ENCODE measurements around the gene SPEM1. TPM values are rescaled to one million over a fixed set of nuclear protein-coding genes. Genes with fewer than 3 reads are reported as not detected.

The SPEM1 gene
- total and polyA plus RNA-seq, 2 of the 13 experiments (the other 11 are each of a cell fraction or from before 2014, with no cell fraction given) = not detected

- TF ChIP-seq, protein P1, sequence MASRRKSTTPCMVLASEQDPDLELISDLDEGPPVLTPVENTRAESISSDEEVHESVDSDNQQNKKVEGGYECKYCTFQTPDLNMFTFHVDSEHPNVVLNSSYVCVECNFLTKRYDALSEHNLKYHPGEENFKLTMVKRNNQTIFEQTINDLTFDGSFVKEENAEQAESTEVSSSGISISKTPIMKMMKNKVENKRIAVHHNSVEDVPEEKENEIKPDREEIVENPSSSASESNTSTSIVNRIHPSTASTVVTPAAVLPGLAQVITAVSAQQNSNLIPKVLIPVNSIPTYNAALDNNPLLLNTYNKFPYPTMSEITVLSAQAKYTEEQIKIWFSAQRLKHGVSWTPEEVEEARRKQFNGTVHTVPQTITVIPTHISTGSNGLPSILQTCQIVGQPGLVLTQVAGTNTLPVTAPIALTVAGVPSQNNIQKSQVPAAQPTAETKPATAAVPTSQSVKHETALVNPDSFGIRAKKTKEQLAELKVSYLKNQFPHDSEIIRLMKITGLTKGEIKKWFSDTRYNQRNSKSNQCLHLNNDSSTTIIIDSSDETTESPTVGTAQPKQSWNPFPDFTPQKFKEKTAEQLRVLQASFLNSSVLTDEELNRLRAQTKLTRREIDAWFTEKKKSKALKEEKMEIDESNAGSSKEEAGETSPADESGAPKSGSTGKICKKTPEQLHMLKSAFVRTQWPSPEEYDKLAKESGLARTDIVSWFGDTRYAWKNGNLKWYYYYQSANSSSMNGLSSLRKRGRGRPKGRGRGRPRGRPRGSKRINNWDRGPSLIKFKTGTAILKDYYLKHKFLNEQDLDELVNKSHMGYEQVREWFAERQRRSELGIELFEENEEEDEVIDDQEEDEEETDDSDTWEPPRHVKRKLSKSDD (CRISPR knock-in tag; IDR thresholded peaks at IDR 0.05; ENCODE audit: low read depth) = no peak
- no peak for TF ChIP-seq TBX3 (IDR thresholded peaks at IDR 0.05; ENCODE audit: borderline replicate concordance)
- TF ChIP-seq PREB (CRISPR knock-in tag; IDR thresholded peaks at IDR 0.05) = no peak
- TF ChIP-seq ONECUT2 (CRISPR knock-in tag; IDR thresholded peaks at IDR 0.05) = no peak
- no peak for TF ChIP-seq GFI1 (CRISPR knock-in tag; IDR thresholded peaks at IDR 0.05; ENCODE audit: borderline replicate concordance)
- no peak for TF ChIP-seq TCF7 (IDR thresholded peaks at IDR 0.05; ENCODE audit: low read depth)
- TF ChIP-seq ZNF33B (CRISPR knock-in tag; IDR thresholded peaks at IDR 0.05) = no peak
- no peak for TF ChIP-seq CHD4 (IDR thresholded peaks at IDR 0.05; ENCODE audit: borderline replicate concordance, low read length)
- no peak for TF ChIP-seq ZSCAN12 (CRISPR knock-in tag; IDR thresholded peaks at IDR 0.05)
- peak; percentile 20; the same call in 1 of the 2 replicates for TF ChIP-seq THAP11 (CRISPR knock-in tag; IDR thresholded peaks at IDR 0.05)
- TF ChIP-seq, protein P2, sequence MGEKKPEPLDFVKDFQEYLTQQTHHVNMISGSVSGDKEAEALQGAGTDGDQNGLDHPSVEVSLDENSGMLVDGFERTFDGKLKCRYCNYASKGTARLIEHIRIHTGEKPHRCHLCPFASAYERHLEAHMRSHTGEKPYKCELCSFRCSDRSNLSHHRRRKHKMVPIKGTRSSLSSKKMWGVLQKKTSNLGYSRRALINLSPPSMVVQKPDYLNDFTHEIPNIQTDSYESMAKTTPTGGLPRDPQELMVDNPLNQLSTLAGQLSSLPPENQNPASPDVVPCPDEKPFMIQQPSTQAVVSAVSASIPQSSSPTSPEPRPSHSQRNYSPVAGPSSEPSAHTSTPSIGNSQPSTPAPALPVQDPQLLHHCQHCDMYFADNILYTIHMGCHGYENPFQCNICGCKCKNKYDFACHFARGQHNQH (CRISPR knock-in tag; IDR thresholded peaks at IDR 0.05) = peak; percentile 35; the same call in 1 of the 2 replicates
- 0 out of 2 replicates have a peak, but pooled peaks have one; percentile 43 for TF ChIP-seq HBP1 (CRISPR knock-in tag; IDR thresholded peaks at IDR 0.05; ENCODE audit: low read depth)
- no peak for TF ChIP-seq NONO (IDR thresholded peaks at IDR 0.05)
- no peak; the same call in 1 of the 2 replicates for TF ChIP-seq NONO (CRISPR knock-in tag; conservative IDR thresholded peaks at IDR 0.05)
- no peak for TF ChIP-seq ZNF891 (CRISPR knock-in tag; IDR thresholded peaks at IDR 0.05)
- TF ChIP-seq HES4 (CRISPR knock-in tag; IDR thresholded peaks at IDR 0.05; ENCODE audit: borderline replicate concordance) = no peak
- no peak for TF ChIP-seq CBFB (CRISPR knock-in tag; IDR thresholded peaks at IDR 0.05)
- TF ChIP-seq HNRNPH1 (optimal IDR thresholded peaks at IDR 0.05; ENCODE audit: low read depth, low read length) = no peak
- TF ChIP-seq ZNF138 (CRISPR knock-in tag; IDR thresholded peaks at IDR 0.05; ENCODE audit: low read depth) = no peak
- TF ChIP-seq CENPX (CRISPR knock-in tag; IDR thresholded peaks at IDR 0.05) = no peak
- TF ChIP-seq ZNF703 (CRISPR knock-in tag; IDR thresholded peaks at IDR 0.05; ENCODE audit: borderline replicate concordance) = no peak
- TF ChIP-seq ZNF782 (CRISPR knock-in tag; IDR thresholded peaks at IDR 0.05; ENCODE audit: borderline replicate concordance) = no peak
Observed at GRCh38 chr17:7403043-7403726, 16.9 kb upstream of the SPEM1 start (continued).
